GM12891 (cell line): ENCODE data around the gene COL2A1.

Experiments used
- POLR2A ChIP-seq: IDR thresholded peaks from 2 replicates; pipeline ENCODE4 v1.6.1; 2011; ENCODE audit warnings: low read depth, low read length, control low read depth
- POLR2AphosphoS5 ChIP-seq: IDR thresholded peaks from 2 replicates; pipeline ENCODE4 v1.6.1; 2011; ENCODE audit warnings: low read depth, low read length, control low read depth
- POU2F2 ChIP-seq: IDR thresholded peaks from 2 replicates; pipeline ENCODE4 v1.6.1; 2011; ENCODE audit warnings: low read depth, mild to moderate bottlenecking, control low read depth, low read length, moderate library complexity
- SPI1 ChIP-seq: IDR thresholded peaks from 2 replicates; pipeline ENCODE4 v1.6.1; 2011; ENCODE audit warnings: low read depth, low read length, control low read depth
- TAF1 ChIP-seq: IDR thresholded peaks from 2 replicates; pipeline ENCODE4 v1.6.1; 2011; ENCODE audit warnings: low read depth, low read length, control low read depth

DNA sequence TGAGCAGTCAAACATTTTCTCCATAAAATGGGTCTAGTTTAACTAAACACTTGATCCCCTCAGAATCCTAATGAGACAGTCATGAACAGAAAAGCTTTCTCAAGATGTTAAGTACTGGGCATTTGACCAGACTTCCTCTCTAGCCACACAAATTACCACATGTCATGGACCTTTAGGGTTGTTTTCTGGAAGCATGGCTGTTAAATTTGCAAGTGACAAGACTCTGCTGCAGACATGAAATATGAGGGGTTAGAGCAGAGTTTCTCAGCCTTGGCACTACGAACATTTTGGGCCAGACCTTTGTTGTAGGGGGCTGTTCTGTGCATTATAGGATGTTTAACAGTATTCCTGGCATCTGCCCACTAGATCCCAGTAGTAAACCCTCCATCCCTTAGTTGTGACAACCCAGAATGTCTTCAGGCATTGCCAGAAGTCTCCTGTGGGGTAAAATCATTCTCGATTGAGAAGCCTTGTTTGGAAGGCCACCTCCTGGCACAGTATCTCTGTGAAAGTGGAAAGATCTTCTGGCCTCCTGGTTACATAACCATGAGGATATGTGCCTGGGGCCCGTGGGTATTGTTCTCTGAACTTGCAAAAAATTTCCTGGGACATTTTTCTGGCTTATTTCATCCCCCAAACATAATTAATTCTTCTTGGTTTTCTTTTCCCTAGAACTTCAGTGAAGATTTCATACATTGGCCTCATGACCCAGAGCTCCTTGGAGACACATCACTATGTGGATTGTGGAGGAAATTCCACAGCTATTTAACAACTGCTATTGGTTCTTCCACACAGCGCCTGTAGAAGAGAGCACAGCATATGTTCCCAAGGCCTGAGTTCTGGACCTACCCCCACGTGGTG lies 36.6 kb downstream of the COL2A1 start:
- no peak for TF ChIP-seq SPI1
- TF ChIP-seq POLR2AphosphoS5, result no peak
- TF ChIP-seq POLR2A, result no peak
- TF ChIP-seq POU2F2, result no peak
- no peak for TF ChIP-seq TAF1
